ENCODE measurements around the gene CPA4.

CPA4 gene

DNA sequence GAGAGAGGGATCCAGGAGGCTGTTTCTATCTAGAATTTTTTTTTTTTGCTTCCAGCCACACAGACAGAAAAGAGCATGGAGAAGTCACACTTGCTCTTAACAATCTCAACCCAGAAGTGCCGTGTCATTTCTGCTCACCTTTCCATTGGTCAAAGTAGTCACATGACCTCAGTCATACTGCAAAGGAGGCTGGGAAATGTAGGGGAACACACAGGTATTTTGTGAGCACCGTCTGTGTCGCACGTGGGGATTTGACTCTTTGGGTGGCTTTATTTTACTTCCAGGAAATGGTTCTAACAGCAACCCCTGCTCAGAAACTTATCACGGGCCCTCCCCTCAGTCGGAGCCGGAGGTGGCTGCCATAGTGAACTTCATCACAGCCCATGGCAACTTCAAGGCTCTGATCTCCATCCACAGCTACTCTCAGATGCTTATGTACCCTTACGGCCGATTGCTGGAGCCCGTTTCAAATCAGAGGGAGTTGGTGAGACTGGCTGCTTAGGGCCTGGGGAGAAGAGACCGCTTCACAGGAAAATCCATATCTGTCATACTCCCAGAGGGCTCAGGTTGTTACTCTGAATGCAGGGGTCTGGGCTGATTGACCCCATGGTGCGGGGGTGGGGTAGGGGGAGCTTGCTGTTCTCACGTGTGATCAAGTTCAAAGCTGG is 74.3 kb downstream of the CPA4 start:
- no peak overlapping the region for H3K27ac ChIP-seq (ENCODE audit: low read depth, low read length)
- no peaks in the 10 kb centered on the region for H3K36me3 ChIP-seq (ENCODE audit: control insufficient read depth, low read length)
- H3K9me2 ChIP-seq (replicated peaks; ENCODE audit: control insufficient read depth, low read length), result no peaks in the 10 kb centered on the region
- H3K9me3 ChIP-seq (ENCODE audit: control insufficient read depth, insufficient read depth, low read length), result no peaks in the 10 kb centered on the region
- H3K4me1 ChIP-seq (ENCODE audit: control insufficient read depth, low read length), result no peaks in the 10 kb centered on the region
- H3K4me3 ChIP-seq (ENCODE audit: low read length), result no peak overlapping the region
- no peak overlapping the region for H3K4me2 ChIP-seq (ENCODE audit: low read length)
- no peaks in the 10 kb centered on the region for H3K79me2 ChIP-seq (ENCODE audit: control insufficient read depth, low read length)
- TF ChIP-seq, protein P1, sequence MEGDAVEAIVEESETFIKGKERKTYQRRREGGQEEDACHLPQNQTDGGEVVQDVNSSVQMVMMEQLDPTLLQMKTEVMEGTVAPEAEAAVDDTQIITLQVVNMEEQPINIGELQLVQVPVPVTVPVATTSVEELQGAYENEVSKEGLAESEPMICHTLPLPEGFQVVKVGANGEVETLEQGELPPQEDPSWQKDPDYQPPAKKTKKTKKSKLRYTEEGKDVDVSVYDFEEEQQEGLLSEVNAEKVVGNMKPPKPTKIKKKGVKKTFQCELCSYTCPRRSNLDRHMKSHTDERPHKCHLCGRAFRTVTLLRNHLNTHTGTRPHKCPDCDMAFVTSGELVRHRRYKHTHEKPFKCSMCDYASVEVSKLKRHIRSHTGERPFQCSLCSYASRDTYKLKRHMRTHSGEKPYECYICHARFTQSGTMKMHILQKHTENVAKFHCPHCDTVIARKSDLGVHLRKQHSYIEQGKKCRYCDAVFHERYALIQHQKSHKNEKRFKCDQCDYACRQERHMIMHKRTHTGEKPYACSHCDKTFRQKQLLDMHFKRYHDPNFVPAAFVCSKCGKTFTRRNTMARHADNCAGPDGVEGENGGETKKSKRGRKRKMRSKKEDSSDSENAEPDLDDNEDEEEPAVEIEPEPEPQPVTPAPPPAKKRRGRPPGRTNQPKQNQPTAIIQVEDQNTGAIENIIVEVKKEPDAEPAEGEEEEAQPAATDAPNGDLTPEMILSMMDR (IDR thresholded peaks at IDR 0.05; ENCODE audit: low read depth, low read length, poor library complexity, severe bottlenecking), result no peak
- no peak for TF ChIP-seq EZH2phosphoT487 (IDR thresholded peaks at IDR 0.05; ENCODE audit: borderline replicate concordance, low read length)
- no peaks in the 10 kb centered on the region for H4K20me1 ChIP-seq (ENCODE audit: control insufficient read depth, insufficient read depth, low read depth, low read length)
- peaks cover 4% of the 10 kb centered on the region for H3K27me3 ChIP-seq (ENCODE audit: control insufficient read depth, low read length)
- no peaks in the 10 kb centered on the region for H3F3A ChIP-seq (ENCODE audit: control insufficient read depth, insufficient read depth)

DNA sequence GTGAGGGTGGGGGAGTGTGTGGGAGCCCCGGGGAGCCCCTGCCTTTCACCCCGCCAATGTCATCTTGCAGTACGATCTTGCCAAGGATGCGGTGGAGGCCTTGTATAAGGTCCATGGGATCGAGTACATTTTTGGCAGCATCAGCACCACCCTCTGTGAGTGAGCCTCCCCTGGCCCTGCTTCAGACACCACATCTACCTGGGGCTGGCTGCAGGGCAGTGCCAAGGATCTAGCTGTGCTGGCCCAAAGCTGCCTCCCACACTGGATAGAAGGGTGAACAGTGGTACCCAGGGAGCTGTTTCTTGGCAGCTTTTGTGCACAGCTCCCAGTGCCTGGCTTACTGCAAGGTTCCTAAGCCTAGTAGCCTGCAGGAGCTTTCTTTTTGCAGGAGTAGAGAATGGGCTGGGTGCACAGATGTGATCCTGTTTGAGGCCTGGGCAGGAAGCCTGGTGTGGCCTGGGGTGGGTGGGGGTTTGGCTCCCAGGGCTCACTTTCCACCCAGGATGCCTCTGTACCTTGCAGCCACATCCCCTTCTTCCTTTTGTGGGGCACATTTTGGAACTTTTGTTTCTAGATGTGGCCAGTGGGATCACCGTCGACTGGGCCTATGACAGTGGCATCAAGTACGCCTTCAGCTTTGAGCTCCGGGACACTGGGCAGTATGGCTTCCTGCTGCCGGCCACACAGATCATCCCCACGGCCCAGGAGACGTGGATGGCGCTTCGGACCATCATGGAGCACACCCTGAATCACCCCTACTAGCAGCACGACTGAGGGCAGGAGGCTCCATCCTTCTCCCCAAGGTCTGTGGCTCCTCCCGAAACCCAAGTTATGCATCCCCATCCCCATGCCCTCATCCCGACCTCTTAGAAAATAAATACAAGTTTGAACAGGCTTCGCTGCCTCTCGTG is 75.1 kb downstream of the CPA4 start:
- TF ChIP-seq, protein P1 (IDR thresholded peaks at IDR 0.05; ENCODE audit: low read depth, low read length, poor library complexity, severe bottlenecking), result no peak
- TF ChIP-seq EZH2phosphoT487 (IDR thresholded peaks at IDR 0.05; ENCODE audit: borderline replicate concordance, low read length), result no peak
- Histone ChIP-seq H3K4me1 (ENCODE audit: control insufficient read depth, low read length) (no peaks in the 10 kb centered on the region), H3K36me3 (ENCODE audit: control insufficient read depth, low read length) (no peaks in the 10 kb centered on the region), H3K27ac (ENCODE audit: low read depth, low read length) (no peak overlapping the region), H3K9me3 (ENCODE audit: control insufficient read depth, insufficient read depth, low read length) (no peaks in the 10 kb centered on the region), H3F3A (ENCODE audit: control insufficient read depth, insufficient read depth) (no peaks in the 10 kb centered on the region), H3K4me3 (ENCODE audit: low read length) (no peak overlapping the region), H3K79me2 (ENCODE audit: control insufficient read depth, low read length) (no peaks in the 10 kb centered on the region), H4K20me1 (ENCODE audit: control insufficient read depth, insufficient read depth, low read depth, low read length) (no peaks in the 10 kb centered on the region), H3K27me3 (ENCODE audit: control insufficient read depth, low read length) (peaks cover 4% of the 10 kb centered on the region), H3K4me2 (ENCODE audit: low read length) (no peak overlapping the region), H3K9me2 (replicated peaks; ENCODE audit: control insufficient read depth, low read length) (no peaks in the 10 kb centered on the region)

DNA sequence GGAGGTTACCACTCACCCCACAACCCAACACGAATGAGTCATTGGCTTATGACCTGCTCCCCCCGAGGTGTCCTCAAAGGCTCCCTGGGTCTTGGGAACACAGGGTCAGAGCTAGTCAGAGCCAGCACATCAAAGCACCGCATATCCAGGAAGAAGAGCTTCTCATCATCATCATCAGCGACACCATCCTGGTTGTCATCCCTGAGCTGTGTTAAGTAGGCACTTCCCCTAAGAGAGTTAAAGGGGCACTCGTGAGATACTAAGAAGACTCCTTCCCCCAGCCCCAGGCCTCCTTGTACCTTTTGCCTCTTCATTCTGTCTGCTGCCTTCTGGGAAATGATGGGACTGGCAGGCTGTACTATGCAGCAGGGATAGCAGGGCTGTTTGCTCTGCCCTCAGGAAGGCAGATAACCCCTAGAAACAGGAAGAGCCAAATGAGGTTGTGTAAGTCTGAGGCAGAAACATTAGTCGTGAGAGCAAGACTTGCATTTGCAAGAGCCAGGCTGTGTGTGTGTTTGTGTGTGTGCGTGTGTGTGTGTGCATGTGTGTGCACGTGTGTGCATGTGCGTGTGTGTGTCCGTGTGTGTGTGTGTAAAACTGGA is 76.2 kb downstream of the CPA4 start:
- H3K27me3 ChIP-seq (ENCODE audit: control insufficient read depth, low read length), result no peaks in the 10 kb centered on the region
- H3F3A ChIP-seq (ENCODE audit: control insufficient read depth, insufficient read depth), result no peaks in the 10 kb centered on the region
- no peaks in the 10 kb centered on the region for H3K9me2 ChIP-seq (replicated peaks; ENCODE audit: control insufficient read depth, low read length)
- no peak overlapping the region for H3K27ac ChIP-seq (ENCODE audit: low read depth, low read length)
- H3K4me3 ChIP-seq (ENCODE audit: low read length), result no peak overlapping the region
- H4K20me1 ChIP-seq (ENCODE audit: control insufficient read depth, insufficient read depth, low read depth, low read length), result no peaks in the 10 kb centered on the region
- H3K36me3 ChIP-seq (ENCODE audit: control insufficient read depth, low read length), result no peaks in the 10 kb centered on the region
- no peak overlapping the region for H3K4me2 ChIP-seq (ENCODE audit: low read length)
- TF ChIP-seq, protein P1 (IDR thresholded peaks at IDR 0.05; ENCODE audit: low read depth, low read length, poor library complexity, severe bottlenecking), result no peak
- TF ChIP-seq EZH2phosphoT487 (IDR thresholded peaks at IDR 0.05; ENCODE audit: borderline replicate concordance, low read length), result no peak
- H3K79me2 ChIP-seq (ENCODE audit: control insufficient read depth, low read length), result no peaks in the 10 kb centered on the region
- no peaks in the 10 kb centered on the region for H3K4me1 ChIP-seq (ENCODE audit: control insufficient read depth, low read length)
- no peaks in the 10 kb centered on the region for H3K9me3 ChIP-seq (ENCODE audit: control insufficient read depth, insufficient read depth, low read length)
